Keratinocyte (primary cell): Measurements from ENCODE around the gene DPF3. TPM values are rescaled to one million over a fixed set of nuclear protein-coding genes. Genes with fewer than 3 reads are reported as not detected.

Experiments
- DNase-seq: peaks from one replicate; pipeline ENCODE4 v3.0.0-alpha.2; 2011; ENCODE audit warnings: low read depth, missing footprints, low spot score
- FAIRE-seq: peaks from 2 replicates; lab custom pipeline; 2011; peaks lifted over from hg19 to GRCh38; lab: Jason Lieb, UNC
- H2AFZ ChIP-seq: 2 replicates; pipeline ENCODE4 v1.6.0; 2012; ENCODE audit warnings: low read length, control low read depth, inconsistent platforms; ENCODE audit not compliant: control insufficient read depth
- H3K27ac ChIP-seq: 2 replicates; pipeline ENCODE4 v1.5.1; 2011; ENCODE audit warnings: low read length; ENCODE audit not compliant: control insufficient read depth, insufficient read depth
- H3K27me3 ChIP-seq: 3 replicates; pipeline ENCODE4 v1.6.0; 2011; ENCODE audit warnings: low read length; ENCODE audit not compliant: control insufficient read depth, insufficient read depth; ENCODE audit errors: extremely low read depth
- H3K36me3 ChIP-seq, 2 experiments: 2 replicates in 1 of 2; 3 replicates in 1 of 2; pipeline ENCODE4 v1.5.1; 2011; ENCODE audit warnings: low read length in 2 of 2, mild to moderate bottlenecking in 1 of 2; ENCODE audit not compliant: control insufficient read depth in 2 of 2, insufficient read depth in 2 of 2; ENCODE audit errors: extremely low read depth in 1 of 2
- H3K4me1 ChIP-seq: 3 replicates; pipeline ENCODE4 v1.5.1; 2011; ENCODE audit warnings: low read length; ENCODE audit not compliant: control insufficient read depth, insufficient read depth; ENCODE audit errors: extremely low read depth
- H3K4me2 ChIP-seq: 3 replicates; pipeline ENCODE4 v1.6.0; 2011; ENCODE audit warnings: low read depth, low read length; ENCODE audit not compliant: control insufficient read depth, insufficient read depth; ENCODE audit errors: extremely low read depth
- H3K4me3 ChIP-seq, 3 experiments: fragments of 200-600 bp in 1 of 3; sonication (generic) in 1 of 3; 2 replicates in 2 of 3; 3 replicates in 1 of 3; pipeline ENCODE4 v1.5.1; 2011 to 2016; ENCODE audit warnings: low read length in 3 of 3, mild to moderate bottlenecking in 3 of 3, control low read depth in 2 of 3, inconsistent platforms in 1 of 3, low read depth in 1 of 3, mixed read lengths in 1 of 3, mixed run types in 1 of 3, moderate library complexity in 1 of 3; ENCODE audit not compliant: control insufficient read depth in 2 of 3, insufficient read depth in 2 of 3; ENCODE audit errors: extremely low read depth in 1 of 3
- H3K79me2 ChIP-seq: 2 replicates; pipeline ENCODE4 v1.6.0; 2012; ENCODE audit warnings: low read length; ENCODE audit not compliant: control insufficient read depth, insufficient read depth
- H3K9ac ChIP-seq: 3 replicates; pipeline ENCODE4 v1.6.0; 2011; ENCODE audit warnings: low read length; ENCODE audit not compliant: control insufficient read depth, insufficient read depth; ENCODE audit errors: extremely low read depth
- H3K9me1 ChIP-seq: 3 replicates; pipeline ENCODE4 v1.6.0; 2011; ENCODE audit warnings: low read length; ENCODE audit not compliant: control insufficient read depth, insufficient read depth; ENCODE audit errors: extremely low read depth
- H3K9me3 ChIP-seq: 2 replicates; pipeline ENCODE4 v1.5.1; 2012; ENCODE audit warnings: low read depth, low read length; ENCODE audit not compliant: control insufficient read depth
- H4K20me1 ChIP-seq: 3 replicates; pipeline ENCODE4 v1.6.0; 2011; ENCODE audit warnings: low read length; ENCODE audit not compliant: control insufficient read depth, insufficient read depth; ENCODE audit errors: extremely low read depth
- CTCF ChIP-seq, 3 experiments: IDR thresholded peaks in 1 of 3; conservative IDR thresholded peaks in 1 of 3; optimal IDR thresholded peaks in 1 of 3; 2 replicates in 2 of 3; 3 replicates in 1 of 3; pipeline versions ENCODE3 to v1.5.1; 2011; ENCODE audit warnings: low read length in 3 of 3, mild to moderate bottlenecking in 3 of 3, moderate library complexity in 2 of 3, control low read depth in 1 of 3, inconsistent platforms in 1 of 3; ENCODE audit not compliant: insufficient read depth in 2 of 3; ENCODE audit errors: extremely low read depth in 1 of 3
- EZH2 ChIP-seq: IDR thresholded peaks from one replicate; pipeline ENCODE4 v1.6.1; 2012; ENCODE audit warnings: inconsistent platforms, mild to moderate bottlenecking, low read length, moderate library complexity
- dilution Hi-C: fragments of 300-500 bp; cut with MboI; formaldehyde crosslinking; loops from one replicate; pipeline ENCODE4 v1.7.0; 2020; ENCODE audit warnings: low sequenced_read_pairs; ENCODE audit not compliant: extremely low pct_ligation_motif_present
- polyA plus RNA-seq, 5 experiments: library from polyadenylated mRNA; depleted of rRNA in 3 of 5; stranded (reverse) in 3 of 5; stranded (forward) in 1 of 5; unstranded in 1 of 5; fragments of >200 nt; gene quantifications; 1 replicate in 1 of 5; 2 replicates in 3 of 5; 3 replicates in 1 of 5; pipeline versions ENCODE4 v1.2.1 to v1.2.3, GENCODE V29; 2011 to 2012; ENCODE audit warnings: missing spikeins in 2 of 5, low read depth in 1 of 5, low replicate concordance in 1 of 5

The DPF3 gene
- polyA plus RNA-seq, 1 donor (not counting 4 experiments of a cell fraction or from before 2014, with no cell fraction given): 1.1 TPM

GRCh38 chr14:72920008-72920407 is 26.1 kb upstream of the DPF3 start:
- Histone ChIP-seq H3K9ac (no peak overlapping the region), H3K9me1 (no peaks in the 10 kb centered on the region), H3K4me2 (no peak overlapping the region), H3K36me3 (no peaks in the 10 kb centered on the region), H4K20me1 (no peaks in the 10 kb centered on the region), H3K27me3 (peaks cover 19% of the 10 kb centered on the region), H2AFZ (no peak overlapping the region), H3K4me1 (no peaks in the 10 kb centered on the region), H3K27ac (no peak overlapping the region), H3K9me3 (no peaks in the 10 kb centered on the region), H3K79me2 (no peaks in the 10 kb centered on the region), H3K4me3 (no peak overlapping the region)
- dilution Hi-C loops: no loop called here
- no peak for FAIRE-seq
- no peak for DNase-seq
- TF ChIP-seq EZH2: no peak
- TF ChIP-seq CTCF (optimal IDR thresholded peaks at IDR 0.05 in 1 of 3, IDR thresholded peaks at IDR 0.05 in 1 of 3, conservative IDR thresholded peaks at IDR 0.05 in 1 of 3; ENCODE audit: extremely low read depth in 1 of 3, insufficient read depth in 2 of 3, low read length in 3 of 3): no peak

- DNase-seq (no peak), FAIRE-seq (no peak)
- peaks cover 19% of the 10 kb centered on the region for H3K27me3 ChIP-seq
- H2AFZ ChIP-seq: no peak overlapping the region
- no peaks in the 10 kb centered on the region for H4K20me1 ChIP-seq
- H3K4me1 ChIP-seq: no peaks in the 10 kb centered on the region
- TF ChIP-seq CTCF (optimal IDR thresholded peaks at IDR 0.05 in 1 of 3, IDR thresholded peaks at IDR 0.05 in 1 of 3, conservative IDR thresholded peaks at IDR 0.05 in 1 of 3; ENCODE audit: extremely low read depth in 1 of 3, insufficient read depth in 2 of 3, low read length in 3 of 3) (no peak), EZH2 (no peak)
- H3K4me2 ChIP-seq: no peak overlapping the region
- no peaks in the 10 kb centered on the region for H3K9me3 ChIP-seq
- no peak overlapping the region for H3K9ac ChIP-seq
- dilution Hi-C loops: no loop called here
- H3K27ac ChIP-seq: no peak overlapping the region
- H3K4me3 ChIP-seq: no peak overlapping the region
- no peaks in the 10 kb centered on the region for H3K79me2 ChIP-seq
- no peaks in the 10 kb centered on the region for H3K36me3 ChIP-seq
- no peaks in the 10 kb centered on the region for H3K9me1 ChIP-seq
These were observed 23.3 kb upstream of the DPF3 start for GRCh38 chr14:72917094-72917802.
